Measurements from ENCODE around the gene GRN. TPM values are rescaled to one million over a fixed set of nuclear protein-coding genes. Genes with fewer than 3 reads are reported as not detected.
A peak's percentile ranks its signal among the peaks of the same experiment; 100 is the strongest.

The GRN gene
- polyA plus RNA-seq, 4 donors = 229 to 332 (median 237) TPM

DNA sequence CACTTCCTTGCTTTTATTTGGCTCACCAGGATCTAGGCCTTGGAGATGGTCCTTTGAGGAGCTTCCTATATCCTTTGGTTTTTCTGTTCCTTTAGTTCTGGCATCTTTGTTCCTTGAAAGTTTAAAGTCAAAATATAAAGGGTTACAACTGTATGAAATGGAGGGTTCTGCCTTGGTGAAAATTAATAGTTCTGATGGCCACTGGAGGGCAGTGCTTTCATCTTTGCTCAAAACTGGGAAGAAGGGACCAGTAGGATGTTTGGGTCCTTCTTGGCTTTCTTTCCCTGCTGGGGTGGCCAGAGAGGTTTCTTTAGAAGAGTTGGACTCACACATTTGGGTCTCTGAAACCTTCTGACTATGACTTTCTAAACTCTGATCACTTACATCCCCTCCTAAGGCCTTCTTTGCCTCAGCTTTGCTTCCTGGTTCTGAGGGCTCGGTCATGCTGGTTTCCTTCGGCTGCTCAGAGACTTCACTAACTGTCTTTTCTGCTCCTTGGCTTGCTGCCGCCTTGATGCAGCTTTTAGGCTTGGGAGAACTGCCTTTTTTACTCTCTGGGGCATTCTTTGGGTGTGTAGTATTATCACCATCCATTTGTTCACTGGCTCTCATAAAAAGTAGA lies 55.2 kb downstream of the GRN start:
- DNase-seq (ENCODE audit: low read depth in 4 of 4, low spot score in 3 of 4) = peak in 1 of 4 donors; percentile 12

Other genes with a start within 250 kb of the GRN start
- gene HDAC5, start 221.7 kb upstream of the GRN start, polyA plus RNA-seq (ENCODE audit: insufficient read length in 4 of 4) = 10 to 100 TPM; 44.5 to 56.7 (median 48.1) TPM
- 1 to 10 TPM; 3.4 to 4.7 (median 3.6) TPM for gene HROB, start 203.4 kb upstream of the GRN start, polyA plus RNA-seq (ENCODE audit: insufficient read length in 4 of 4)
- 1 to 10 TPM; 1.8 to 2.3 (median 2.1) TPM for gene ASB16, start 174.6 kb upstream of the GRN start, polyA plus RNA-seq (ENCODE audit: insufficient read length in 4 of 4)
- 10 to 100 TPM; 43.6 to 54.2 (median 46.4) TPM for gene TMUB2, start 158.3 kb upstream of the GRN start, polyA plus RNA-seq (ENCODE audit: insufficient read length in 4 of 4)
- 10 to 100 TPM; 60.1 to 72.7 (median 68.8) TPM for gene ATXN7L3, start 145.4 kb upstream of the GRN start, polyA plus RNA-seq (ENCODE audit: insufficient read length in 4 of 4)
- 100 to 1,000 TPM; 126 to 130 (median 128) TPM for gene UBTF, start 125.6 kb upstream of the GRN start, polyA plus RNA-seq (ENCODE audit: insufficient read length in 4 of 4)
- 10 to 100 TPM in 2 of 4 donors, 1 to 10 TPM in 2; 6.8 to 11.4 (median 10.3) TPM for gene SLC4A1, start 77.2 kb upstream of the GRN start, polyA plus RNA-seq (ENCODE audit: insufficient read length in 4 of 4)
- gene RUNDC3A, start 36.7 kb upstream of the GRN start, polyA plus RNA-seq (ENCODE audit: insufficient read length in 4 of 4) = 1 to 10 TPM; 1.9 to 3.1 (median 2.3) TPM
- 100 to 1,000 TPM in 1 of 4 donors, 10 to 100 TPM in 3; 94.9 to 124 (median 97.8) TPM for gene SLC25A39, start 20.5 kb upstream of the GRN start, polyA plus RNA-seq (ENCODE audit: insufficient read length in 4 of 4)
- gene FAM171A2, start 18.6 kb downstream of the GRN start, polyA plus RNA-seq (ENCODE audit: insufficient read length in 4 of 4) = 10 to 100 TPM; 35.1 to 53.2 (median 36.1) TPM
- 1 to 10 TPM; 4.0 to 8.9 (median 5.3) TPM for gene ITGA2B, start 44.3 kb downstream of the GRN start, polyA plus RNA-seq (ENCODE audit: insufficient read length in 4 of 4)
- gene GPATCH8, start 158.1 kb downstream of the GRN start, polyA plus RNA-seq (ENCODE audit: insufficient read length in 4 of 4) = 10 to 100 TPM; 42.4 to 49.5 (median 44.4) TPM
- gene FZD2, start 212.2 kb downstream of the GRN start, polyA plus RNA-seq (ENCODE audit: insufficient read length in 4 of 4) = 10 to 100 TPM; 27.7 to 42.2 (median 32.1) TPM